ENCODE results near the gene USP15.
"Not testable (repeated sequence)": the region's sequence is repeated elsewhere in the genome, so short reads cannot be mapped to it uniquely, and the experiment has no call there.

The USP15 gene

GRCh38 chr12:62342614-62343303, 82.6 kb downstream of the USP15 start:
- DNase-seq: not testable (repeated sequence)
- peaks cover 32% of the 10 kb centered on the region for H3K4me1 Mint-ChIP-seq

DNA sequence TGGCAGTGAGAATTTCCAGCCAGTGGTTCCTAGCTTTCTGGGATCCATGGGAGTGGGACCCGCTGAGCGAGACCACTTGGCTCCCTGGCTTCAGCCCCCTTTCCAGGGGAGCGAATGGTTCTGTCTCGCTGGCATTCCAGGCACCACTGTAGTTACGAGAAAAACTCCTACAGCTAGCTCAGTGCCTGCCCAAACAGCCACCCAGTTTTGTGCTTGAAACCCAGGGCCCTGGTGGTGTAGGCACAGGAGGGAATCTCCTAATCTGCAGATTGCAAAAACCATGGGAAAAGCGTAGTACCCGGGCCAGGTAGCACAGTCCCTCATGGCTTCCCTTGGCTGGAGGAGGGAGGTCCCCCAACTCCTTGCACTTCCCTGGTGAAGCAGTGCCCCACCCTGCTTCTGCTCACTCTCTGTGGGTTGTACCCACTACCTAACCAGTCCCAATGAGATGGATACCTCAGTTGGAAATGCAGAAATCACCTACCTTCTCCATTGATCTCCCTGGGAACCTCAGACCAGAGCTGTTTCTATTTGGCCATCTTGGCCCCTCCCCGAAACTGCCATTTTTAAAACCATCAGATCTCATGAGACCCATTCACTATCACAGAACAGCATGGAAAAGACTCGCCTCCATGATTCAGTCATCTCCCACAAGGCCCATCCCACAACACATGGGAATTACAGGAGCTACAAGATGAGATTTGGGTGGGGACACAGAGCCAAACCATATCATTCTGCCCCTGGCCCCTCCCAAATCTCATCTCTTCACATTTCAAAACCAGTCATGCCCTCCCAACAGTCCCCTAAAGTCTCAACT, 83.3 kb downstream of the USP15 start:
- Mint-ChIP-seq H3K4me1 (peaks cover 28% of the 10 kb centered on the region), H3K36me3 (ENCODE audit: low read depth) (peaks cover 71% of the 10 kb centered on the region), H3K9me3 (peaks cover 13% of the 10 kb centered on the region)
- not testable (repeated sequence) for H3K4me3 Mint-ChIP-seq, DNase-seq, H3K27ac Mint-ChIP-seq, ATAC-seq, H3K27me3 Mint-ChIP-seq

More at GRCh38 chr12:62342614-62343303, 82.6 kb downstream of the USP15 start:
- H3K4me3 Mint-ChIP-seq, ATAC-seq, H3K27me3 Mint-ChIP-seq, H3K27ac Mint-ChIP-seq: not testable (repeated sequence)
- Mint-ChIP-seq H3K36me3 (ENCODE audit: low read depth) (peaks cover 79% of the 10 kb centered on the region), H3K9me3 (peaks cover 13% of the 10 kb centered on the region)

- ATAC-seq, H3K27me3 Mint-ChIP-seq, H3K4me3 Mint-ChIP-seq, DNase-seq: not testable (repeated sequence)
- H3K9me3 Mint-ChIP-seq: peaks cover 13% of the 10 kb centered on the region
- H3K4me1 Mint-ChIP-seq: peaks cover 25% of the 10 kb centered on the region
- H3K27ac Mint-ChIP-seq: peak overlapping the region; percentile 10
- peaks cover 64% of the 10 kb centered on the region for H3K36me3 Mint-ChIP-seq (ENCODE audit: low read depth)
These were observed 84.7 kb downstream of the USP15 start for GRCh38 chr12:62344731-62345556.

DNA sequence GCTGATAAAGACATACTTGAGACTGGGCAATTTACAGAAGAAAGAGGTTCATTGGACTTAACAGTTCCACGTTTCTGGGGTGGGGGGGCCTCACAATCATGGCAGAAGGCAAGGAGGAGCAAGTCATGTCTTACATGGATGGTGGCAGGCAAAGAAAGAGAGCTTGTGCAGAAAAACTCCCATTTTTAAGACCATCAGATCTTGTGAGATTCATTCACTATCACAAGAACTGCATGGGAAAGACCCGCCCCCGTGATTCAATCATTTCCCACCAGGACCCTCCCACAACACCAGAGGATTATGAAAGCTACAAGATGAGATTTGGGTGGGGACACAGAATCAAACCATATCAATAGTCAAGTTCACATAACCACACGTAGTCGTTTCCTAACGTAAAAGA, 85.5 kb downstream of the USP15 start:
- Mint-ChIP-seq H3K4me3 (no peak overlapping the region), H3K27ac (no peak overlapping the region), H3K9me3 (peaks cover 13% of the 10 kb centered on the region), H3K4me1 (peaks cover 18% of the 10 kb centered on the region), H3K27me3 (no peaks in the 10 kb centered on the region), H3K36me3 (ENCODE audit: low read depth) (peaks cover 60% of the 10 kb centered on the region)
- ATAC-seq (no peak), DNase-seq (no peak)

DNA sequence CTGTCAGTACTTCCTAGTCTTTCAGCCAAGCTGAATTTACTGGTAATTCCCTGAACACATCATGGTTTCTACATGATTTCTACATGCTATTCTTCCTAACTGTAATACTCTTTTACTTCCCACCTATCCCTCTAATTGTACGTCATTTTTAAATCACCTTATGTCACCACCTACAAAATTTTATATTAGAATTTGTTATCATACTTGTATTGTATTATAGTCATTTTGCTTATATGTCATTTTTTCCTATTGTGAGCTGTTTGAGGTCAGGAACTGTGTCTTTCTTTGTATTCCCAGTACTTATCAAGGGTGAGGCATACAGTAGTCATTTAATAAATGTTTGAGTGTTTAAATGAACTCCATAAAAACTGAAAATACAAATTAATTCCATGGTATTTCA, 86.6 kb downstream of the USP15 start:
- H3K27me3 Mint-ChIP-seq: no peaks in the 10 kb centered on the region
- H3K9me3 Mint-ChIP-seq: peaks cover 13% of the 10 kb centered on the region
- peak overlapping the region; percentile 63 for H3K27ac Mint-ChIP-seq
- no peak overlapping the region for H3K4me3 Mint-ChIP-seq
- peaks cover 17% of the 10 kb centered on the region for H3K4me1 Mint-ChIP-seq
- peaks cover 55% of the 10 kb centered on the region for H3K36me3 Mint-ChIP-seq (ENCODE audit: low read depth)
- DNase-seq (no peak), ATAC-seq (no peak)

- DNase-seq: no peak
- H3K9me3 Mint-ChIP-seq: peaks cover 13% of the 10 kb centered on the region
- no peak overlapping the region for H3K4me3 Mint-ChIP-seq
- no peak for ATAC-seq
- peaks cover 17% of the 10 kb centered on the region for H3K4me1 Mint-ChIP-seq
- H3K36me3 Mint-ChIP-seq (ENCODE audit: low read depth): peaks cover 45% of the 10 kb centered on the region
- H3K27ac Mint-ChIP-seq: no peak overlapping the region
- H3K27me3 Mint-ChIP-seq: no peaks in the 10 kb centered on the region
These were observed 87.9 kb downstream of the USP15 start for GRCh38 chr12:62347922-62348650.

GRCh38 chr12:62350554-62350953, 90.3 kb downstream of the USP15 start:
- peaks cover under 1% of the 10 kb centered on the region for H3K9me3 Mint-ChIP-seq
- no peak for ATAC-seq
- no peak overlapping the region for H3K4me3 Mint-ChIP-seq
- H3K27ac Mint-ChIP-seq: no peak overlapping the region
- peaks cover 33% of the 10 kb centered on the region for H3K36me3 Mint-ChIP-seq (ENCODE audit: low read depth)
- H3K4me1 Mint-ChIP-seq: peaks cover 20% of the 10 kb centered on the region
- no peak for DNase-seq
- H3K27me3 Mint-ChIP-seq: no peaks in the 10 kb centered on the region

GRCh38 chr12:62351326-62351725, 91.1 kb downstream of the USP15 start:
- peaks cover 16% of the 10 kb centered on the region for H3K4me1 Mint-ChIP-seq
- H3K4me3 Mint-ChIP-seq: no peak overlapping the region
- H3K27me3 Mint-ChIP-seq: no peaks in the 10 kb centered on the region
- no peak overlapping the region for H3K27ac Mint-ChIP-seq
- H3K36me3 Mint-ChIP-seq (ENCODE audit: low read depth): peaks cover 36% of the 10 kb centered on the region
- ATAC-seq: no peak
- no peaks in the 10 kb centered on the region for H3K9me3 Mint-ChIP-seq
- DNase-seq: no peak

DNA sequence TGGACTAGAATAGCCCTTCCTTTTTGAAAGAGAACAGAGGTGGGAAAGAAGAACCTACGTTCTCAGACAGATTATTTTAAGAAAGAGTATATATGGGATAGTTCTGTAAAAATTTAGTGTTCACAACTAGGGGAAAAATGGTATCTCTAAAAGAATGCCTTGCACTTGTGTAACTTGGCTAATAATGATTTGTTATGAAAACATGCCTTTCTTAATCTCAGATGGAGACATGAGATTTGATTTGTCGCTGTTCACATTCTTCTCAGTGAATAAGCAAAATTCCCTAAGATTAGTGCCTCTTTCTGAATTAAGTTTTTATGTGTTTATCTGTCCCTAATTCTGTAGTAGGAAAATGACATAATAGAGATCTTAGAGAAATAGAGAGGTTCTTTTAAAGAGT, 100.8 kb downstream of the USP15 start:
- ATAC-seq: no peak
- DNase-seq: no peak
- Mint-ChIP-seq H3K4me1 (peaks cover 12% of the 10 kb centered on the region), H3K9me3 (peaks cover 13% of the 10 kb centered on the region), H3K36me3 (ENCODE audit: low read depth) (peaks cover 69% of the 10 kb centered on the region), H3K27ac (no peak overlapping the region), H3K4me3 (no peak overlapping the region), H3K27me3 (no peaks in the 10 kb centered on the region)

- H3K4me3 Mint-ChIP-seq: no peak overlapping the region
- H3K27ac Mint-ChIP-seq: no peak overlapping the region
- peaks cover 27% of the 10 kb centered on the region for H3K4me1 Mint-ChIP-seq
- no peaks in the 10 kb centered on the region for H3K27me3 Mint-ChIP-seq
- DNase-seq (no peak), ATAC-seq (no peak)
- H3K9me3 Mint-ChIP-seq: peaks cover 16% of the 10 kb centered on the region
- H3K36me3 Mint-ChIP-seq (ENCODE audit: low read depth): peaks cover 76% of the 10 kb centered on the region
These were observed 103.3 kb downstream of the USP15 start for GRCh38 chr12:62363506-62363905.

DNA sequence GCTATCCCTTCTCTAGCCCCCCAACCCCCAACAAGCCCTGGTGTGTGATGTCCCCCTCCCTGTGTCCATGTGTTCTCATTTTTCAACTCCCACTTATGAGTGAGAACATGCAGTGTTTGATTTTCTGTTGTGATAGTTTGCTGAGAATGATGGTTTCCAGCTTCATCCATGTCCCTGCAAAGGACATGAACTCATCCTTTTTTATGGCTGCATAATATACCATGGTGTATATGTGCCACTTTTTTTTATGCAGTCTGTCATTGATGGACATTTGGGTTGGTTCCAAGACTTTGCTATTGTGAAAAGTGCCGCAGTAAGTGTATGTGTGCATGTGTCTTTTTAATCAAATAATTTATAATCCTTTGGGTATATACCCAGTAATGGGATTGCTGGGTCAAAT, 104.5 kb downstream of the USP15 start:
- Mint-ChIP-seq H3K9me3 (peaks cover 16% of the 10 kb centered on the region), H3K36me3 (ENCODE audit: low read depth) (peaks cover 75% of the 10 kb centered on the region), H3K4me1 (peaks cover 30% of the 10 kb centered on the region)
- not testable (repeated sequence) for ATAC-seq, H3K27me3 Mint-ChIP-seq, H3K4me3 Mint-ChIP-seq, DNase-seq, H3K27ac Mint-ChIP-seq

GRCh38 chr12:62365846-62366245, 105.6 kb downstream of the USP15 start:
- not testable (repeated sequence) for ATAC-seq, H3K27me3 Mint-ChIP-seq, DNase-seq, H3K4me3 Mint-ChIP-seq
- H3K9me3 Mint-ChIP-seq: peaks cover 16% of the 10 kb centered on the region
- peak overlapping the region; percentile 50 for H3K27ac Mint-ChIP-seq
- peaks cover 35% of the 10 kb centered on the region for H3K4me1 Mint-ChIP-seq
- peaks cover 75% of the 10 kb centered on the region for H3K36me3 Mint-ChIP-seq (ENCODE audit: low read depth)

DNA sequence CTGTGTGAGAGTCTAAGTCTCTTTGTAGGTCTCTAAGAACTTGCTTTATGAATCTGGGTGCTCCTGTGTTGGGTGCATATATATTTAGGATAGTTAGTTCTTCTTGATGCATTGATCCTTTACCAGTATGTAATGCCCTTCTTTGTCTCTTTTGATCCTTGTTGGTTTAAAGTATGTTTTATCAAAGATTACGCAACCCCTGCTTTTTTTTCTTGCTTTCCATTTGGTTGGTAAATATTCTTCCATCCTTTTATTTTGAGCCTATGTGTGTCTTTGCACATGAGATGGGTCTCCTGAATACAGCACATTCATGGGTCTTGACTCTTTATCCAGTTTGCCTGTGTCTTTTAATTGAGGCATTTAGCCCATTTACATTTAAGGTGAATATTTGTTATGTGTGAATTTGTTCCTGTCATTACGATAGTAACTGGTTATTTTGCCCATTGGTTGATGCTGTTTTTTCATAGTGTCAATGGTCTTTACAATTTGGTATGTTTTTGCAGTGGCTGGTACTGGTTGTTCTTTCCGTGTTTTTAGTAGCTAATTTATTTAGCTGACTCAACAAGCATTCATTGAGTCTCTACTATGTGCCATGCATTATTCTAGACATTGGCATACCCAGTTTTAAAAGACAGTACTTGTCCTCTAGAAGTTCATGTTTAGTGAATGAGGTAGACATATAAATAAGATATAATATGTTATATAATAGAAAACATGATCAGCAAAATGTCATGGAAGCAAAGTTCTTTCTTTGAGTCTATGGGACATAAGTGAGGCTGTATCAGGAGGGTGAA, 108.4 kb downstream of the USP15 start:
- not testable (repeated sequence) for DNase-seq, ATAC-seq, H3K4me3 Mint-ChIP-seq, H3K27ac Mint-ChIP-seq, H3K27me3 Mint-ChIP-seq
- Mint-ChIP-seq H3K4me1 (peaks cover 47% of the 10 kb centered on the region), H3K9me3 (peaks cover 14% of the 10 kb centered on the region), H3K36me3 (ENCODE audit: low read depth) (peaks cover 59% of the 10 kb centered on the region)
